Duodenal mucosa (tissue), 2 donors: ENCODE measurements around the gene TRIM42.

Experiments used
- H3K27ac ChIP-seq: one replicate; pipeline ENCODE4 v1.7.0; 2013; ENCODE audit warnings: low read depth, low read length
- H3K27me3 ChIP-seq, 2 donors: one replicate each; pipeline ENCODE4 v1.7.0; 2013; ENCODE audit warnings: low read length in 2 of 2, control low read depth in 1 of 2; ENCODE audit not compliant: insufficient read depth in 2 of 2, control insufficient read depth in 1 of 2
- H3K36me3 ChIP-seq, 2 donors: one replicate each; pipeline ENCODE4 v1.7.0; 2013; ENCODE audit warnings: low read length in 2 of 2, control low read depth in 1 of 2; ENCODE audit not compliant: insufficient read depth in 2 of 2, control insufficient read depth in 1 of 2
- H3K4me1 ChIP-seq, 2 donors: one replicate each; pipeline ENCODE4 v1.7.0; 2013; ENCODE audit warnings: low read length in 2 of 2, control low read depth in 1 of 2; ENCODE audit not compliant: insufficient read depth in 2 of 2, control insufficient read depth in 1 of 2
- H3K4me3 ChIP-seq, 2 donors: one replicate each; pipeline ENCODE4 v1.7.0; 2013; ENCODE audit warnings: low read length in 2 of 2, low read depth in 1 of 2
- H3K9ac ChIP-seq, 2 donors: one replicate each; pipeline ENCODE4 v1.7.0; 2013; ENCODE audit warnings: low read length in 2 of 2, low read depth in 1 of 2
- H3K9me3 ChIP-seq, 2 donors: one replicate each; pipeline ENCODE4 v1.7.0; 2013; ENCODE audit warnings: low read length in 2 of 2, control low read depth in 1 of 2; ENCODE audit not compliant: control insufficient read depth in 1 of 2

TRIM42 gene

DNA sequence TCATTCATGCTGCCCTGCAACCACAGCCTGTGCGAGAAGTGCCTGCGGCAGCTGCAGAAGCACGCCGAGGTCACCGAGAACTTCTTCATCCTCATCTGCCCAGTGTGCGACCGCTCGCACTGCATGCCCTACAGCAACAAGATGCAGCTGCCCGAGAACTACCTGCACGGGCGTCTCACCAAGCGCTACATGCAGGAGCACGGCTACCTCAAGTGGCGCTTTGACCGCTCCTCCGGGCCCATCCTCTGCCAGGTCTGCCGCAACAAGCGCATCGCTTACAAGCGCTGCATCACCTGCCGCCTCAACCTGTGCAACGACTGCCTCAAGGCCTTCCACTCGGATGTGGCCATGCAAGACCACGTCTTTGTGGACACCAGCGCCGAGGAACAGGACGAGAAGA, 4.7 kb downstream of the TRIM42 start:
- Histone ChIP-seq H3K36me3 (no peaks in the 10 kb centered on the region), H3K9me3 (no peaks in the 10 kb centered on the region), H3K27ac (no peak overlapping the region), H3K4me3 (no peak overlapping the region), H3K9ac (no peak overlapping the region), H3K27me3 (no peaks in the 10 kb centered on the region), H3K4me1 (no peaks in the 10 kb centered on the region)

DNA sequence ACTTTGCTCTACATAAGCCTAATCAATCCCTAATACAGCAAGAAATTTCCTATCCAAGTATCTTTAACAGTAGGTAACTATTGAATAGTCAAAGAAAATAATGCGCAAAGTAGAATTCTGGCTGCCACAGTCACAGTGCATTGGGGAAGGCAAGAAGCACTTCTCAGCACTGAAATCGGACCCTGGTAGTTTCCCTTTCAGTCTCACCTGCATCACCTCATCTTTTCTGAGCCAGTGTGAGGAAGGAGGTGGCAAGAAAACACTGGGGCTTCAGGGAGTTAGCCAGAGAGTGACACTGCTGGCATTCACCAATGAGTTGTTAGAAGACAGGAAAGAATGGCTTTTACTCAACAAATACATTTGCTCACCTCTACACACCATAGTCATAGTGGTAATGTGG, 8.3 kb downstream of the TRIM42 start:
- Histone ChIP-seq H3K4me3 (no peak overlapping the region), H3K4me1 (no peaks in the 10 kb centered on the region), H3K9ac (no peak overlapping the region), H3K27ac (no peak overlapping the region), H3K9me3 (no peaks in the 10 kb centered on the region), H3K27me3 (no peaks in the 10 kb centered on the region), H3K36me3 (no peaks in the 10 kb centered on the region)

DNA sequence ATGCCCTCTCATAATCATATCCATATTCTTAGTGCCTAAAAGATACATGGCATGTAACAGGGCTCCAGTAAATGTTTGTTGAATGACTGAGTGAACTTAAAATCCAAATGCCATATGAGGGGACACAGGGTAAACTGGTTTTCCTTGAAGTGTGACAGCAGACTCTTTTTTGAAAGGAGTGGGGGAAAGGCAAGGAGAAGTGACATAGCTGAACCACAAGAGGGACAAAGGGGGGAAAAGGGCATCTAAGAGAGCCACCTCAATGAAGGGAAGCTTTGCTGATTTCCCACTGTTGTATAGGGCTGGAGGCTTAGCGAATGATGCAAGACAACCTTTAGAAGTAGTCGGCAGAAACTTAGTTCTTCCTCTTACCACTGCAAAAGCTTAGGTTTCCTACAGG, 9.1 kb downstream of the TRIM42 start:
- no peak overlapping the region for H3K4me3 ChIP-seq
- no peaks in the 10 kb centered on the region for H3K9me3 ChIP-seq
- H3K27ac ChIP-seq: no peak overlapping the region
- no peaks in the 10 kb centered on the region for H3K36me3 ChIP-seq
- no peak overlapping the region for H3K9ac ChIP-seq
- no peaks in the 10 kb centered on the region for H3K4me1 ChIP-seq
- H3K27me3 ChIP-seq: no peaks in the 10 kb centered on the region

DNA sequence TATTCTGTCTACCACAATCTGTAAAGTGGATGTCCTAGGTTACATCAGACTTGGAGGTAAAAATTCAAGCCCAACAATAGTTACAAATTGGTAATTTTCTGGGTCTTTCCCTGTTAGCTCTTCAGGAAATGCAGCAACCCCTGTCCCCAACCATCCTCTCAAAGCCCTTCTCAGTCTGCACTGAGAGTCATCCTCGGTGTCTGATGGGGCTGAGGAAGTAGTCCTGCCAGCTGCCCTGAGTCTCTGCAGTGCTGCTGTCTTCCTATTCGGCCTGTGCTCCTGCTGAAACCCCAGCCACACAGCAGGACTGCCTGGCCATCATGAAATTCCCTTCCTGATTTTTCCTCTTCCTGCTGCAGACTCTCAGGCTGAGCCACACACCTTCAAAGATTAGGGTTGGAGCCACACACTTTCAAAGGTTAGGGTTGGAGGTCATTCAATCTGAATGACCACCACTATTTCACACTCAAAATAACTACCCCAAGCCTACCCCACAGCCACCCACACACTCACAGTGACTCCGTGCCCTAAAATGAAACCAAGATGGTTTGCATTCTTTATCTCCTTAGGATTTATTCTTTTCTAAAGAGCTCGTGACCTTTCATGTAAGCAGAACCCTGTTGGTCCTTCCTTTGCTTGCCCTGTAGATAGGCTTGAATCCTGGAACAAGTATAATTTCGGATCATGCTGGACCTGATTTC, 17.6 kb downstream of the TRIM42 start:
- Histone ChIP-seq H3K9ac (no peak overlapping the region), H3K9me3 (no peaks in the 10 kb centered on the region), H3K4me1 (no peaks in the 10 kb centered on the region), H3K27me3 (no peaks in the 10 kb centered on the region), H3K36me3 (no peaks in the 10 kb centered on the region), H3K27ac (no peak overlapping the region), H3K4me3 (no peak overlapping the region)

DNA sequence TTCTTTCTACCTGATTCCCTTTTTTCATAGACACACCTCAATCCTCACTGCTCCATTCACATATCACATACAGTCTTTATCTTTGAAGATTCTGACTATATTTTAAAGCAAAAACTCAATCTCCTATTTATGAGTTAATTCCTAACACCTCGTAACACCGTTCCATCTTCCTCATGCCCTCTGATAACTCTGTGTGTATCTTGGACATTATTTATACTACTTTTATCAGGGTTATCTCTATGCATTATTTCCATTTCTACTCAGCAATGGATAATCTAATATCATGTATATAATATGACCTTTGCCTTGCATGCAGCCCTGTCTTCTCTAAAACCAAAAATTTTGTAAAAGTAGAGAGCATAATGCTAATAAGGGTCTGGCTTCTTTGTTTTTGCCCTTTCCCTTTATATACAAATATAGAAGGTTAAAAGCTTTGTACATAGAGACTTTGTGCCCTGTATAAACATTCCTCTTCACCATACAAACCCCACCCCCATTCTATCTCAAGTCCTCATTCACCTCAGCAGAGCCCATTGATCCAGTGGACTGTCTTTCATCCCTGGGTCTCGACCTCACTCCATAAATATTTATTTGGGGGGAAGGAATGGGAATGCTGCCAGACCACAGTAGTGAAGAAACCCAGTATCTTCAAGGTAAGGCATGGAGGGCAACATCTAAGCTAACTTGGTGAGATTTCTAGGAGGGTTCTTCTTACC, 21.8 kb downstream of the TRIM42 start:
- Histone ChIP-seq H3K36me3 (no peaks in the 10 kb centered on the region), H3K9me3 (no peaks in the 10 kb centered on the region), H3K4me3 (no peak overlapping the region)

DNA sequence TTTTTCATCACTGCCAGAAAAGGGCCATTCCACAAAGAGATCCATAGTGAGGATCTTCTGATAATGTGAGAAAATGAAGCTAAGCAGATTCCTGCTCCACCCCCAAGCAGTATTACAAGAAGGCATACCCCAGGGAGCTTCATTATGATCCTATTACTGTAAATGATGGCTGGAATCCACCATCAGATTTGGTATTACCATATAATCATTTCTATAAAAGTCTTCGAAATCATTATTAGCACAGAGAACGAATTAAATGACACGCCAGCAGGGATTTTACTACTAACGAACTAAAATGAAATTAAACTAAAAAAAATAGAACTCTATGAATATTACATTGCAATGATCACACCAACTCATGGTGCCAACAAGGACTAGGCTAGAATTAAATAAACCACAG, 24.4 kb downstream of the TRIM42 start:
- no peaks in the 10 kb centered on the region for H3K4me1 ChIP-seq
- no peaks in the 10 kb centered on the region for H3K27me3 ChIP-seq
- H3K9me3 ChIP-seq: no peaks in the 10 kb centered on the region
- H3K4me3 ChIP-seq: no peak overlapping the region
- H3K36me3 ChIP-seq: no peaks in the 10 kb centered on the region
- H3K27ac ChIP-seq: no peak overlapping the region
- no peak overlapping the region for H3K9ac ChIP-seq

More for the DNA sequence above, 21.8 kb downstream of the TRIM42 start:
- Histone ChIP-seq H3K4me1 (no peaks in the 10 kb centered on the region), H3K27ac (no peak overlapping the region), H3K27me3 (no peaks in the 10 kb centered on the region), H3K9ac (no peak overlapping the region)

DNA sequence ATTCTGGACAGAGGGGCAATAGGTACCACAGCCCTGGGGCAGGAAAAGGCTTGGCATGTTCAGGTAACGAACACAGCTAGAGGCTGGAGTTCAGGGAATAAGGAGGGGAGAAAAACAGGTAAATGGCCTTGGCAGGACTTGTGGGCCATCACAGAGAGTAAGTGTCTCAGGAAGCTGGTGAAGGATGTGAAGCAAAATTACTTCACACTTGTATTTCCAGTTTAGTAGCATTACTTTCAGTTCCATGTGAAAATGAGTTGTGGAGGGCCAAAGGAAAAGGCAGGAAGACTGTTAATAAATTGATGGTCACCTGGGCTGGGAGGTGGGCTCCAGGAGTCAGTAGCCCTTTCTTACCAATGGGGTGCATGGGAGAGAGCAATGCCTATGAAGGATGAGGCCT, 25.6 kb downstream of the TRIM42 start:
- H3K27ac ChIP-seq: no peak overlapping the region
- H3K4me3 ChIP-seq: no peak overlapping the region
- H3K9ac ChIP-seq: no peak overlapping the region
- no peaks in the 10 kb centered on the region for H3K27me3 ChIP-seq
- H3K4me1 ChIP-seq: no peaks in the 10 kb centered on the region
- H3K9me3 ChIP-seq: no peaks in the 10 kb centered on the region
- H3K36me3 ChIP-seq: no peaks in the 10 kb centered on the region

DNA sequence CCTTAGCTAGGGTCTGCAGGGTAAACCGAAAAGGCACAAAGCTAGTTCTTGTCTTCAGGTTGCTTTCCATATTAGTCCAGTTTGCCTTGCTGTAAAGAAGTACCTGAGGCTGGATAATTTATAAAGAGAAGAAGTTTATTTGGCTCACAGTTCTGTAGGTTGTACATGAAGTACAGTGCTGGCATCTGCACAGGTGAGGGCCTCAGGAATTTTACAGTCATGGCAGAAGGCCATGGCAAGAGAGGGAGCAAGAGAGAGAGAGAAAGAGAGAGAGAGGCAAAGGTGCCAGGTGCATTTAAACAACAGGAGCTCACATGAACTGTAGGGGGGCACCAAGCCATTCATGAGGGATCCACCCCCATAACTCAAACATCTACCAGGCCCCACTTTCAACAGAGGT, 26.9 kb downstream of the TRIM42 start:
- H3K4me3 ChIP-seq: no peak overlapping the region
- no peaks in the 10 kb centered on the region for H3K27me3 ChIP-seq
- no peaks in the 10 kb centered on the region for H3K9me3 ChIP-seq
- no peak overlapping the region for H3K9ac ChIP-seq
- no peaks in the 10 kb centered on the region for H3K36me3 ChIP-seq
- no peak overlapping the region for H3K27ac ChIP-seq
- no peaks in the 10 kb centered on the region for H3K4me1 ChIP-seq

DNA sequence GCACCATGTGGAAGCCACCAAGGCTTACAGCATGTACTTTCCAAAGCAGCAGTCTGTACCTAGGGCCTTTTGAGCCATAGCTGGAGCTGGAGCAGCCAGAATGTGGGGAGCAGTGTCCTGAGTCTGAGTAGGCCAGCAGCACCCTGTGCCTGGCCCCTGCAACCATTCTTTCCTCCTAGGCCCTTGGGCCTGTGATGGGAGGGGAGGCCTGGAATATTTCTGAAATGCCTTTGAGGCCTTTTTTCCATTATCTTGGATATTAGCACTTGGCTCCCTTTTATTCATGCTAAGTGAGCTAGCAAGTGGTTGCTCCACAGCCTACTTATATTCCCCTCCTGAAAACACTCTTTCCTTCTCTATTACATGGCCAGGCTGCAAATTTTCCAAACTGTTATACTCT, 28.1 kb downstream of the TRIM42 start:
- Histone ChIP-seq H3K27ac (no peak overlapping the region), H3K4me1 (no peaks in the 10 kb centered on the region), H3K9me3 (no peaks in the 10 kb centered on the region), H3K36me3 (no peaks in the 10 kb centered on the region), H3K27me3 (no peaks in the 10 kb centered on the region), H3K4me3 (no peak overlapping the region), H3K9ac (no peak overlapping the region)

DNA sequence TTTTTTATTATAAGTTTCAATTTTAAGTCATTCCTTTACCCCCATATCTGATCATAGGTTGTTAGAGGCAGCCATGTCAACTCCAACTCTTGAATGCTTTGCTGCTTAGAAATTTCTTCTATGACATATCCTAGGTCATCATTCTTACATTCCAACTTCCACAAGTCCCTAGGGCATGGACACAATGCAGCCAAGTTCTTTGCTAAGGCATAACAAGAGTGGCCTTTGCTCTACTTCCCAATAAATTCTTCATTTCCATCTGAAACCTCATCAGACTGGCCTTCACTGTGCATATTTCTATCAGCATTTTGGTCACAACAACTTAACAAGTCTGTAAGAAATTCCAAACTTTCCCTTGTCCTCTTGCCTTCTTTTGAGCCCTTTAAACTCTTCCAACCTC, 28.5 kb downstream of the TRIM42 start:
- no peaks in the 10 kb centered on the region for H3K4me1 ChIP-seq
- no peaks in the 10 kb centered on the region for H3K36me3 ChIP-seq
- H3K4me3 ChIP-seq: no peak overlapping the region
- no peaks in the 10 kb centered on the region for H3K27me3 ChIP-seq
- no peak overlapping the region for H3K9ac ChIP-seq
- H3K27ac ChIP-seq: no peak overlapping the region
- no peaks in the 10 kb centered on the region for H3K9me3 ChIP-seq
